ENCODE results near the gene MYH9. TPM values are rescaled to one million over a fixed set of nuclear protein-coding genes. Genes with fewer than 3 reads are reported as not detected.

The MYH9 gene
- total RNA-seq, 1 experiment from 2014 or later: 258 TPM

DNA sequence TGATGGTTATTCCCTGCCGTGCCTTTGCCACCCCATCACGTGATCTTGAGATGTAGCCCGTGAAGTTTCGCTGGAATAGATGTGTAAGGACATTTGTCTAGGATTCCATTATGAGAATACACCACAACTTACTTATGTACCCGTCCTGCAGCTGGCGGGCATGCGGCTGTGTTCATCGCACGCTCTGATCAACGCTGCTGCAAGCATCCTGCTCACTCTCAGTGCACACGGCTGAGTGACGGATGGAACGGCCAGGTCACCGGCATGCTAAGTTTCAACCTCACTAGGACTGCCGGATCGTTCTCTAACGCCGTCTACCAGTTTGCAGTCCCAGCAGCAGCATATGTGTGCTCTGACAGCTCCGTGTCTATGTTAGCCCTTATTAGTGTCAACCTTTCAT lies 90.2 kb downstream of the MYH9 start:
- Histone ChIP-seq H3K4me1 (ENCODE audit: control insufficient read depth in 1 of 2, insufficient read depth in 2 of 2, low read length in 2 of 2) (no peaks in the 10 kb centered on the region), H3K27ac (ENCODE audit: low read depth, low read length) (no peak overlapping the region), H3K4me3 (replicated peaks in 1 of 2; ENCODE audit: low read depth in 1 of 2, low read length in 2 of 2) (no peak overlapping the region), H3K9ac (ENCODE audit: low read length) (no peak overlapping the region), H4K20me1 (ENCODE audit: insufficient read depth) (no peaks in the 10 kb centered on the region; the same call in 1 of the 2 replicates), H3K79me2 (ENCODE audit: insufficient read depth, low read length) (peaks cover 10% of the 10 kb centered on the region; the same call in 1 of the 2 replicates), H3K9me3 (ENCODE audit: control insufficient read depth in 1 of 2, insufficient read depth in 1 of 2, low read depth in 1 of 2, low read length in 2 of 2) (no peaks in the 10 kb centered on the region), H3K4me2 (ENCODE audit: low read length) (no peak overlapping the region), H3K27me3 (ENCODE audit: insufficient read depth, low read length) (no peaks in the 10 kb centered on the region), H2AFZ (ENCODE audit: low read depth, low read length, poor library complexity, severe bottlenecking) (no peak overlapping the region), H3K9me2 (ENCODE audit: insufficient read depth) (no peaks in the 10 kb centered on the region), H3K36me3 (ENCODE audit: control insufficient read depth in 1 of 2, insufficient read depth in 2 of 2, low read length in 2 of 2) (peaks cover 63 to 79% of the 10 kb centered on the region in 2 experiments)
- ChIA-PET CTCF (interaction anchor here (0.9 kb wide), 1 partner anchor 171 kb away, joined by 3 read pairs; no protein-coding TSS in a partner anchor), RAD21 (ENCODE audit: low non-redundant PET in 1 of 2, low total read pairs in 2 of 2, uncharacterized antibody in 2 of 2, unreplicated experiment in 2 of 2) (no interaction called here), POLR2A (no interaction called here)
- DNase-seq (ENCODE audit: low read depth, low spot score) (no peak), ATAC-seq (no peak)
- intact Hi-C loops (cut with micrococcal nuclease): no loop called here
- TF ChIP-seq ATF3 (IDR thresholded peaks at IDR 0.05) (no peak), SRF (IDR thresholded peaks at IDR 0.05; ENCODE audit: low read depth) (no peak), FOSL1 (IDR thresholded peaks at IDR 0.05; ENCODE audit: low read depth) (no peak), YY1 (IDR thresholded peaks at IDR 0.05; ENCODE audit: extremely low read depth, insufficient replicate concordance, low read depth, low read length) (no peak), POLR2A (IDR thresholded peaks at IDR 0.05; ENCODE audit: borderline replicate concordance, extremely low read depth, insufficient read depth, insufficient read length) (no peak), CEBPB (IDR thresholded peaks at IDR 0.05; ENCODE audit: low read depth) (no peak), CBX3 (IDR thresholded peaks at IDR 0.05; ENCODE audit: low read depth) (no peak), SIN3A (IDR thresholded peaks at IDR 0.05; ENCODE audit: low read depth) (no peak), POLR2AphosphoS5 (IDR thresholded peaks at IDR 0.05; ENCODE audit: low read depth, low read length) (no peak), REST (IDR thresholded peaks at IDR 0.05; ENCODE audit: low read depth) (no peak), EZH2phosphoT487 (IDR thresholded peaks at IDR 0.05; ENCODE audit: borderline replicate concordance) (no peak), ZNF274 (IDR thresholded peaks at IDR 0.05; ENCODE audit: low read depth, low read length) (no peak), ELF1 (IDR thresholded peaks at IDR 0.05; ENCODE audit: borderline replicate concordance, low read depth) (no peak)
- TF ChIP-seq, protein P1, sequence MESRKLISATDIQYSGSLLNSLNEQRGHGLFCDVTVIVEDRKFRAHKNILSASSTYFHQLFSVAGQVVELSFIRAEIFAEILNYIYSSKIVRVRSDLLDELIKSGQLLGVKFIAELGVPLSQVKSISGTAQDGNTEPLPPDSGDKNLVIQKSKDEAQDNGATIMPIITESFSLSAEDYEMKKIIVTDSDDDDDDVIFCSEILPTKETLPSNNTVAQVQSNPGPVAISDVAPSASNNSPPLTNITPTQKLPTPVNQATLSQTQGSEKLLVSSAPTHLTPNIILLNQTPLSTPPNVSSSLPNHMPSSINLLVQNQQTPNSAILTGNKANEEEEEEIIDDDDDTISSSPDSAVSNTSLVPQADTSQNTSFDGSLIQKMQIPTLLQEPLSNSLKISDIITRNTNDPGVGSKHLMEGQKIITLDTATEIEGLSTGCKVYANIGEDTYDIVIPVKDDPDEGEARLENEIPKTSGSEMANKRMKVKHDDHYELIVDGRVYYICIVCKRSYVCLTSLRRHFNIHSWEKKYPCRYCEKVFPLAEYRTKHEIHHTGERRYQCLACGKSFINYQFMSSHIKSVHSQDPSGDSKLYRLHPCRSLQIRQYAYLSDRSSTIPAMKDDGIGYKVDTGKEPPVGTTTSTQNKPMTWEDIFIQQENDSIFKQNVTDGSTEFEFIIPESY (IDR thresholded peaks at IDR 0.05; ENCODE audit: extremely low read depth, insufficient replicate concordance, low read length): no peak
- BruUV-seq (replicated peaks): no TSS peak

Data from HCT116 (cell line).